ENCODE data around the gene TMC2. TPM values are rescaled to one million over a fixed set of nuclear protein-coding genes. Genes with fewer than 3 reads are reported as not detected.

Gene TMC2
- total and polyA plus RNA-seq, 2 of the 4 experiments (the other 2 are of a cell fraction) = not detected

- 35% methylated on average over 7 of the region's 22 CpGs; no CpG with 5 or more reads in 1 of the 2 experiments for WGBS, 2 experiments (ENCODE audit: extremely low coverage in 2 of 2, insufficient read length in 1 of 2)
- no peak for ATAC-seq (ENCODE audit: low read depth)
- Histone ChIP-seq H4K5ac (ENCODE audit: low read depth, low read length) (no peak overlapping the region), H4K8ac (ENCODE audit: low read depth in 2 of 2, low read length in 2 of 2) (no peak overlapping the region), H4K20me1 (ENCODE audit: insufficient read depth, low read length) (no peaks in the 10 kb centered on the region), H3K4me2 (ENCODE audit: low read depth, low read length) (no peak overlapping the region), H3K36me3 (ENCODE audit: control insufficient read depth, insufficient read depth, low read length) (no peaks in the 10 kb centered on the region), H4K91ac (ENCODE audit: insufficient read depth, low read depth, low read length) (no peak overlapping the region), H3K18ac (ENCODE audit: low read depth, low read length) (no peak overlapping the region), H3K14ac (replicated peaks; ENCODE audit: low read depth, low read length) (no peak overlapping the region), H3K4me3 (ENCODE audit: insufficient read depth, low read depth, low read length) (no peak overlapping the region), H3K9me3 (ENCODE audit: control insufficient read depth, insufficient read depth, low read length) (0 out of 2 replicates have a peak, but pooled peaks cover 2% of the 10 kb centered on the region), H2AK9ac (replicated peaks; ENCODE audit: low read depth, low read length, poor library complexity) (no peak overlapping the region), H3K9me1 (ENCODE audit: insufficient read depth, low read length) (no peaks in the 10 kb centered on the region), H3K23ac (ENCODE audit: low read depth, low read length) (no peak overlapping the region), H2BK5ac (ENCODE audit: low read depth, low read length, poor library complexity, severe bottlenecking) (no peak overlapping the region), H2AK5ac (ENCODE audit: low read depth, low read length) (no peak overlapping the region), H3K27me3 (ENCODE audit: control insufficient read depth, insufficient read depth, low read length) (peaks cover 38% of the 10 kb centered on the region), H3K4ac (ENCODE audit: low read depth, low read length) (no peak overlapping the region), H3K79me1 (ENCODE audit: low read depth in 1 of 2, low read length in 2 of 2) (no peaks in the 10 kb centered on the region), H2BK20ac (ENCODE audit: low read depth, low read length) (no peak overlapping the region), H2BK120ac (ENCODE audit: low read depth, low read length) (no peak overlapping the region), H3K56ac (ENCODE audit: extremely low read depth, insufficient read depth, low read length) (no peak overlapping the region), H2AFZ (replicated peaks; ENCODE audit: low read length, poor library complexity) (no peak overlapping the region), H2BK15ac (ENCODE audit: low read depth, low read length) (no peak overlapping the region), H3K27ac (ENCODE audit: insufficient read depth, low read length) (no peak overlapping the region), H3K4me1 (ENCODE audit: control insufficient read depth, insufficient read depth, low read length) (no peaks in the 10 kb centered on the region), H3K9ac (ENCODE audit: low read depth, low read length) (no peak overlapping the region)
- no TSS peak for BruUV-seq (replicated peaks)
- no peak for TF ChIP-seq FOS (IDR thresholded peaks at IDR 0.05; ENCODE audit: low read depth, low read length)
- ChIA-PET CTCF (no interaction called here), POLR2A (ENCODE audit: unreplicated experiment) (no interaction called here)
- intact Hi-C loops (cut with micrococcal nuclease) (no loop called here), in situ Hi-C loops (cut with MboI; ENCODE audit: low sequenced_read_pairs) (no loop called here), dilution Hi-C loops (cut with HindIII; ENCODE audit: low sequenced_read_pairs, unreplicated experiment) (no loop called here)
- no peak for DNase-seq
Measured at GRCh38 chr20:2557873-2558580, 21.7 kb downstream of the TMC2 start.
